ENCODE data around the gene ZNF710.

ZNF710 gene

GRCh38 chr15:90079619-90080457 lies 78.7 kb downstream of the ZNF710 start:
- no peak for DNase-seq (ENCODE audit: low read depth in 2 of 2)

- no peak for DNase-seq (ENCODE audit: low read depth in 2 of 2)
Observed at GRCh38 chr15:90080458-90080755, 79.3 kb downstream of the ZNF710 start.

- DNase-seq (ENCODE audit: low read depth in 2 of 2) = no peak
Observed at GRCh38 chr15:90080818-90081393, 79.8 kb downstream of the ZNF710 start.

GRCh38 chr15:90082140-90082715 lies 81.1 kb downstream of the ZNF710 start:
- DNase-seq (ENCODE audit: low read depth in 2 of 2) = no peak

DNA sequence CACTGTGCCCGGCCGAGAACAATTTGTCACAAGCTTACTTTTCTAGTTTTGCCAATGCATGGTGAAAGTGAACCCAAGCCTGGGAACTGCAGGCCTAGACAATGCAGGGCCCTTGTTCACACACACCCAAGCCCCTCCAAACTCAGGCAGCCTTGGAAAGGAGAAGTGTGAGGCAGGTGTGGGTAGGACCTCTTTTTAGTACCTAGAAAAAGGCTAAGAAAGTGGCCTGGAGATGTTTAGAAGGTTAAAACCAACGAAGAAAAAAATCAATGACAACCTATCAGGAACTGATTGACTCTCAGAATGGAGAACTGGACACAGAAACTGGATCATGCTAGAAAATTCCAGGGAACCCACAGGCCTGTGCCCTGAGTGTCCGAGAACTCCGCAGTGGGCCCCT lies 82.3 kb downstream of the ZNF710 start:
- DNase-seq (ENCODE audit: low read depth in 2 of 2) = no peak

- no peak for DNase-seq (ENCODE audit: low read depth in 2 of 2)
Observed at GRCh38 chr15:90083954-90084607, 83.0 kb downstream of the ZNF710 start.

DNA sequence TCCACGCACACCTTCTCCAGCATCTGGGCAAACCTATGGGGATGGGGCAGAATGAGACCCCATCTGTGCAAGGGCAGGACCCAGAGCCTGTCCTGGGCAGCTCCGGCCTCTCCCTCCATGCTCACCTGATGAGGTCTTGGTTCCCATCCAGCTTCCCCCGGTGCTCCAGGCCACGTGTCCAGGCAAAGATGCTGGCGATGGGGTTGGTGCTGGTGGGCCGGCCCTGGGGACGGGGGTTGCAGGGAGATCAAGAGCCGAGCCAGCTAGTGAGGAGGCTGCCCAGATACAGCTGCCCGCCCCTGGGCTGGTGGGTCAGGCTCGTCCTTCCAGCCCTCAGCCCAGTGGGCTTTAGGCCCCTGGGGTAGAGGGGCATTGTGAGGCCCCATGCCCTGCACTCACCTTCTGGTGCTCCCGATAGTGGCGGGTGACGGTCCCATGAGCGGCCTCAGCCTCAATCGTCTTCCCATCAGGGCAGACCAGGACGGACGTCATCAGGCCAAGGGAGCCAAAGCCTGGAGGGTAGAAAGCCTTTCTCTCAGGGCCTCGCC lies 83.8 kb downstream of the ZNF710 start:
- no peak for DNase-seq (ENCODE audit: low read depth in 2 of 2)

GRCh38 chr15:90085565-90085964 lies 84.4 kb downstream of the ZNF710 start:
- DNase-seq (ENCODE audit: low read depth in 2 of 2) = no peak

- no peak for DNase-seq (ENCODE audit: low read depth in 2 of 2)
Observed at GRCh38 chr15:90086868-90087268, 85.7 kb downstream of the ZNF710 start.

DNA sequence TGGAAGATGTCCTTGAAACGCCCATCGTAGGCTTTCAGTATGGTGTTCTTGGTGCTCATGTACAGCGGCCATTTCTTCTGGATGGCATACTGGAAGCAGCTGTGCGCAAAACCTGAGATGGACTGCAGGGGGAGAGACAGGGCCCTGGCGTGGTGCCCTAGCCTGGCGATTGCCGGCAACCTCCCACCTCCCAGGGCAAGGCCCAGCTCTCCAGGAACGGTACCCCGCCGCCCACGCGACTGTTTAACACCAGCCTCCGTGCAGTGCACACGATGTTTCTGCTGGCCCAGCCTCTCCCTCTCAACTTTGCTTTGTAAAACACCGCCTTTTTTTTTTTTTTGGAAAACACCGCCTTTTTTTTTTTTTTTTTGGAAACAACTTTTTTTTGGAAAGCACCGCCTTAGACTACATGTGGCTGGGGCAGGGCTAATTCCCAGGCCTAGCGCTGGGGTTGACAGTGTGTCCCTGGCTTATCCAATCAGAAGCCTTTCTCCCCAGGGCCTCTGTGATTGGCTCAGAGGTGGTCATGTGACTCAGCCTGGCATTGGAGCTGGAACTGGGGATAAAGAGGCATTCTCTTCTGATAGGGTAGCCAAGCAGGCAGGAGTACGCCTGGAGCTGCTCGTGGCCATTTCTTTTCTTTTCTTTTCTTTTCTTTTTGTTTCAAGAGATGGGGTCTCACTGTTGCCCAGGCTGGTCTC lies 86.5 kb downstream of the ZNF710 start:
- DNase-seq (ENCODE audit: low read depth in 2 of 2) = no peak

- DNase-seq (ENCODE audit: low read depth in 2 of 2) = no peak
Observed at GRCh38 chr15:90090226-90090848, 89.2 kb downstream of the ZNF710 start.

DNA sequence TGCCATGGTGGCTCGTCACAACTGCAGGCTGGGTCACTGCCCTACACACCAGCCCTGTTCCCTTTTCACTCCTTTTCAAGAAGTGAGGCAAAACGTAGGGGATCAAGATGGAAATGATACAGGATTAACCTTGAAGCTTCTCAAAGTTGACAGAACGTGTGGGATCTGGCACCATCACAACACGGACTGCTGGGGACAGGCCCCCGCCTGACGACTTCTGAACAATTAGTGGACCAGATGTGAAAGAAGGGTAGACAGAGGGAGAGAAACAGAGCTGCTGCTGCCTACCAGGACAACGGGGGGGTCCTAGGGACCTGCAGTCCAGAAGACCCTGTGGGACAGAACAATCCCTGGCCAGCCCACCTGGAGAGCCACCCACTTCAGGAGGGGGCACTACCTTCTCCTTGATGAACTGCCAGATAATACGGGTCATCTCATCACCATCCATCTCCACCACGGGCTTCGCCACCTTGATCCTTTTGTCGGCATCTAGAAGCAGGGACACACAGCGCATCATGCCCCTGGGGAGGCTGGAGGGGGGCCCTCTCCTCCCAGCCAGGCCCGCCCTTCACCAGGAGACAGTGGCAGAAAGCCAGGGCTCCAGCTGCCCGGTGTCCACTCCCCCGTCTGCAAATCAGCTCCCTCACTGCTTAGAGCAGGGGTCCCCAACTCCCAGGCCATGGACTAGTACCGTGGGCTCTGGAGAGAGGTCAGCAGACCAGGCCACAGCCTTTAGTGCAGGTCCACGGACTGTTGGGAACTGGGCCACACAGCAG lies 90.2 kb downstream of the ZNF710 start:
- DNase-seq (ENCODE audit: low read depth in 2 of 2) = no peak

GRCh38 chr15:90095521-90095959 lies 94.4 kb downstream of the ZNF710 start:
- DNase-seq (ENCODE audit: low read depth in 2 of 2) = no peak

DNA sequence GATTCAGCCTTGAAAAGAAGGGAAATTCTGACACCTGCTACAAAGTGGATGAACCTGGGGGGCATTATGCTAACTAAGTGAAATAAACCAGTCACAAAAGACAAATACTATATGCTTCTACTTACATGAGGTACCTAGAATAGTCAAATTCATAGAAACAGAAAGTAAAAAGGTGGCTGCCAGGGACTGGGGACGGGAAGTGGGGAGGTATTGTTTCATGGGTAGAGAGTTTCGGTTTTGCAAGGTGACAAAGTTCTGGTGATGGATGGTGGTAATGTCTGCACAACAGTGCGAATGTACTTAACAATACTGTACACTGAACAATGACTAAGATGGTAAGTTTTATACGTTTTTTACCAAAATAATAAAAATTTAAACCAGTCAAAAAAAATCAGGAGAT lies 96.4 kb downstream of the ZNF710 start:
- peak; percentile 48 to 57 for DNase-seq (ENCODE audit: low read depth in 2 of 2)

DNA sequence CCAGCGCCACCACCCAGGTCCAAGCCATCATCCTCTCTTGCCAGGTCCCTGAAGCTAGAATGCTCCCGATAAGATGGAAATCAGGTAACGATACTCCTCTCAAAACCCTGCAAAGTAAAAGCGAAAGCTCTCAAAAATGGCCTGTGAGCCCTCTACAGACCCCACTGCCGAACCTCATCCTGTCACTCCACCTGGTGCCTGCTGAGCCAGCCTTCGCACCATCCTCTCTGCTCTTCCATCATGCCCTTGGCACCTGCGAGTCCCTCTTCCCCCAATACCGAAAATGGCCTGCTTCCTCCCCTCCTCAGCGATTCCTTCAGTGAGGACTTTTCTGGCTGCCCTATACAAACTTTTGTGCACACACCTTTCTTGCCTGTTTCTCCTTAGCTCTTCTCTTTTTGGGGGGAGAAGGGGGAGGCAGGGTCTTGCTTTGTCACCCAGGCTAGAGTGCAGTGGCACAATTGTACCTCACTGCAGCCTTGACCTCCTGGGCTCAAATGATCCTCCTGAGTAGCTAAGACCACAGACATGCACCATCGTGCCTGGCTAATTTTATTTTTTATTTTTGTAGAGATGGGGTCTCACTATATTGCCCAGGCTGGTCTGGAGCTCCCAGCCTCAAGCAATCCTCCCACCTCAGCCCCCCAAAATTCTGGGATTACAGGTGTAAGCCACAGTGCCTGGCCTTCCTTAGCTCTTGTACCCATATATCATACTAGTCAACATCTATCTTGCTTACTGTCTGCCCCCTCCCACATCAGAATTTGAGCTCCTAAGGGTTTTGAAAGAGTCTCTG lies 98.1 kb downstream of the ZNF710 start:
- DNase-seq (ENCODE audit: low read depth in 2 of 2) = no peak

GRCh38 chr15:90099868-90100831 lies 99.0 kb downstream of the ZNF710 start:
- DNase-seq (ENCODE audit: low read depth in 2 of 2) = no peak

DNA sequence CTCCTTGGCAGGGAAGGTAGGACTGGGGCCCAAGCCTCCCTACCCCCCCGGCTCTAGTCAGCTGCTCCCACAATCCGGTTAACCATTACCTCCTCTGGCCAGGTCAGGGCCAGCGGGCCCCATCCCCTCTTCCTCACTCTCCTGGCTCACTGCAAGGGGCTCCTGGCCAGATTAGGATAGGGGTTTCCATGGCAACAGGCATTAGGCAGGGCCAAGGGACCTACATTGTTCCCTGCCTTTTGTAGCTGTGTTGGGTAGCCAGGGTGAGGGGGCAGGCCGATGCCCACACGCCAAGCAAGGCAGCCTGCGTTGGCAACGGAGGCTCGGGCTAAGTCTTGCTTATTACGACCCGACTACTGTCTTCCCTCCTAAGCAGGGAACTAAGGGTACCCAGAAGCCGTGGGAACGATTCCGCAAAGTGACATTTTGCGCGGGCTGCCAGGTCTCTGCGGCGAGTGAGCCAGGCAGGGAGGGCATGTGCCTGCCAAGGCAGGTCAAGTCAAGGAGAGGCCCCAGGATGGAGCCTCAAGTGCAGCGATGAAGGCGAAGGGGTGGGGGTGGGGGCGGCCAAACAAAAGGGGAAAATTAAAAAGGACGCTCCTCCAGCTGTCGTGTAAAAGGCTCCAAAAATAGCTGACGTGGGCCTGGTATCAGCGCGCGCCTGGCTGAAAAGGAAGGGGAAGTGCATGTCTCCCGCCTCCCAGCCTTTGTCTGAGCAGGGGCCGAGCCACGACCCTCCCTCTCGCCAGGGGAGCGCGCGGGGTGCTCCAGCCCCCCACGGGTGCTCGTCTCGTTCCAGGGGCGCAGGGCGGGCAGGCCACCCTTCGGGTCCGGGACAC lies 100.2 kb downstream of the ZNF710 start:
- no peak for DNase-seq (ENCODE audit: low read depth in 2 of 2)

Measured in stimulated activated CD4-positive, alpha-beta T cell treated with anti-CD3 and anti-CD28 coated beads, Interleukin-15, amount 100 ng/mL, for 48 hours (primary cell).